NCI-H2171 (cell line): ENCODE data around the gene PYROXD2.

ENCODE experiments used
- DNase-seq: peaks from one replicate; lab custom pipeline; 2025; lab: John Stamatoyannopoulos, UW

PYROXD2 gene

GRCh38 chr10:98414932-98415730 is at the start of gene PYROXD2:
TSS of gene PYROXD2 (minus strand) at chr10:98415182. CDS start at chr10:98415135, 47 bp downstream.
- peak; percentile 78 for DNase-seq

GRCh38 chr10:98463976-98464754 is 49.2 kb upstream of the PYROXD2 start:
- no peak for DNase-seq

DNA sequence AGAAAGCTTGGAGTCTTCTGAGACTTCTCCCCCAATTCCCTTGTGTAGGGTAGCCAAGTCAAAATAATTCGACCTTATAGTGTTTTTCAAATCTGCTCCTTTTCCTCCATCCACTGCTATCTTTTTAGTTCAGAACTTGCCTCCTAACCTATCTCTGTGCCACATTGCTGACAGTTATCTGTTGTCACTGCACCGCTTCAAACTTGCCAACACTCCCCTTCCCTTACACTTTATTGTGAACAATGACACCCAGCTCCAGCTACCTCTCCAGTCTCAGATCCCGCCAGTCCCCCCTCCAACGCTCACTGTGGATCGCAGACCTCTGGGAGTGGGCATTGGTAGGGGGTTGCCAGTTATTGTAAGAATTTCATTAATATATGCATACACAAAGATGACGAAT is 48.0 kb upstream of the PYROXD2 start:
- DNase-seq, result no peak

DNA sequence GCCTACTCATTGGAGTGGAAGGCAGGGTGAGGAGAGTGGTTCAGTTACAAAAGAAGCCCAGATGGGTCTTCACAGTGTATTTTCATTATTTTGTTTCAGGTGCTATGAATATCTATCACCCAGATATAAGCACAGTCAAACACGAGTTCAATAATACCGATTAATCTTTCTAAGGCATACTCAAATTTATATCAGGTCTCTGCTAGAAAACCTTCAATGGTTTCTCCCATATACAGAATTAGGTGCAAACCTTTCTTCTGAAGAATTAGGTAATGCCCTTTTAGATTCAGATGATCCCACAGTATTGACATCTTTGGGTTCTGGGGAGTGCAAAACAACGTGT is 46.5 kb upstream of the PYROXD2 start:
- DNase-seq, result no peak

GRCh38 chr10:98460837-98461499 is 46.0 kb upstream of the PYROXD2 start:
- no peak for DNase-seq

DNA sequence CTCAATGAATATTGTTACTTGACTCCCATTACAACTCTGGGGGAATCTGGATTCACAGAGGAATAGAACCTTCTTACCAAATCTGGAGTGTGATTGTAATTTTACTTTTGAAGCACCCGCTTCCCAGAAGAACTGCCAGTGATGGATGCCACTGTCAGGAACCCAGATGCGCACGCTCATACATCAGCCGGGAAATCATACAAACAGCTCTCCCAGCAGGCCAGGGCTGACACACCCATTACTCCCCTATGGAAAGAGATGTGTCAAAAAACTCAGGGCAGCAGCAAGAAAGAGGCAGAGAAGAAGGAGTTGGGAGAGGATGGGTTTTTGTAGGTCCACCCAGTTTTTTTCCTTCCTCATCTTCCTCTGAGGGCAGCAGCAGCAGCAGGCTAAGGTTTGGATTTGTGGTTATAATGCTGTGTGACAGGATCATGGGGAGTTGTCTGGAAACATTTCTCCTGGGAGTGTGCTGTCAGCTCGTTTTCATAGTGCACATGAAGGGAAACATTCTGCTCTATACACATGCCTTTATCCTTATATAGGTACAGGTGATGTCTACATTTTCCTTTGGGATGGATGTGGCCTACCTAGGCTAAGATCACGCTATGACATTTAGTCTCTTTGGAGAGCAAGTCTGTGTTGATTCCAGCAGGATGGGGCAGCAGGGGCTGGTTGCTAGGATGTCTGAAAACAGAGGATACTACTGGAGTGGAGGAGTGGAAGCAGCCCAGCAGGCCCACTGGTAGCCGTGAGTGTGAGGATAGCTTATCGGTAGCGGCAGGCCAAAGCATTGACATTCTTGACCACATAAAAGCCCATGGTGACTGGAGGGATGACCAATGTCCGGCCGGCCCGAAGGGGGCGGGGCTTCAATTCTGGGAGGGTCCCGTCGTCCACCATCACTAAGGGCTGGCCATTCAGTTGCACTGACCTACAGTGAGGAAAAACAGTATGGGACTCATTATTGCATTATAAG is 44.1 kb upstream of the PYROXD2 start:
- DNase-seq, result no peak

- no peak for DNase-seq
Measured at GRCh38 chr10:98457721-98458120, 42.7 kb upstream of the PYROXD2 start.

- DNase-seq, result no peak
Measured at GRCh38 chr10:98456686-98457482, 41.9 kb upstream of the PYROXD2 start.

DNA sequence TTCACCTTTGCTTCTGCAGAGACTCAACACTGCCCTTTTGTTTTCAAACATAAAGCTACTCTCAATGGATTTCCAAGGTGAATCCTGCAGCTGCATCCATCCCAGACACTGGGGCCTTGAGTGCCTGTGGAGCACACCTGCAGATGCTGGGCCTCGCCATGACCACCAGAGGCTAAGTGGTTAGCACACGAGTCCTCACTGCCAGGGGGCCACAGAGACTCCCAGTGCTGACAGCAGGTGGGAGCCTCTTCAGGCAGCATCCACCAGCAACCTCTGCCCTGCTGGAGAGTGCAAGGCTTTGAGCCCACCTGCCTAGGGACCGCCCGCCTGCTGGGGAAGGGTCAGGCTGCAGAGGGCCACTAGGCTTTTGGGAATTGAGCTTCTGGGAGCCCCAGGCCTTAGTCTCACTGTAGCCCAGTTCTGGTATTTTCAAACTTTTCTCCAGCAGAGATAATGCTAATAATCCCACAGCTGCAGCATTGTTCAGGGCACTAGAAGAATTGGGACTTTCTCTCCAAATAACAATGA is 41.1 kb upstream of the PYROXD2 start:
- DNase-seq, result no peak

- no peak for DNase-seq
Measured at GRCh38 chr10:98453729-98454128, 38.7 kb upstream of the PYROXD2 start.

DNA sequence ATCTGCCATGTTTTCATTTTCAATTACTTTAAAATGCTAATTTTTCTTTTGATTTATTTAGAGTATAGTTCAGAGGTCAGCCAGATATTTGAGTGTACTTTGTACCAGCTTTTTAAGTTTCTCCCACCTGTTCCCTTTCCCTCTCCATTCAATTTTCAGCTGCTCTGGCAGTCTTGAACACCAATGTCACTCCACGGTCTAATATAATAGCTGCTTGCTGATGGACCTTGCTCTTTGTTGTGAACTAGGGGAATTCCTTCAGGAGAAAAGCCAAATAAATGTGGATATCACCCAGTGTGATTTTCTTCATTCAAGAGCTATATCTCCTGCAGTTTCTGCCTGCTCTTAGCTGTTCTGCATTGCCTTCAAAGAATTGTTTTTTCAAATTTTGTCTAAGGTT is 35.6 kb upstream of the PYROXD2 start:
- no peak for DNase-seq

- no peak for DNase-seq
Measured at GRCh38 chr10:98449287-98449686, 34.3 kb upstream of the PYROXD2 start.

DNA sequence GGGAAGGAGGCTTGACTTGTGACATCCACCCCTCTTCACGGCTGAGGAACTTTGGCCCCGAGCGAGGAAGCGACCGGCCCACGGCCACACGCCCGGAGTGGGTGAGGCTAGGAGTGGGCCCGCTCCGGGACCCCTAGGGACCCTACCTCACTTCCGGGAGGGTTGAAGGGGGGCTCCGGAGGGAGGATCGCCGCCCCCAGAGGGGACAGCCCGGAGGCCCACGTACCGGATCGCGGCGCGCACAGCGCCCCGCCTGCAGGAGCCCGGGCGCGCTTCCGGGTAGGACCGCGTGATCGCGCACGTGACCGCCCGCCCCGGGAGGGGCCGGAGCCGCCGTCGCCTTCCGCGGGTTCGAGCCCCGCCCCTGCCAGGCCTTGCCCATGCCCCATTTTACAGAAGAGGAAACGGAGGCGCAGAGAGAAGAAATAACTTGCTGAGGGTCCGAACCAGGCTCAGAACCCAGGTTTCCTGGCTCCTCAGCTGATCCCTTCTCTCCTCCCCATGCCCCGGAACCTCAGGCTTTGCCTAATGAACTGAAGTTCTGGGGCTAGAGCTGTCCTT is 31.8 kb upstream of the PYROXD2 start, which contains the start of gene HPS1:
TSS of gene HPS1 (minus strand) at position 275 of the 561 bp plus-strand sequence. CDS start 3,695 bp downstream, outside the sequence.
- peak; percentile 67 for DNase-seq

- DNase-seq, result no peak
Measured at GRCh38 chr10:98446151-98446660, 31.2 kb upstream of the PYROXD2 start.

- no peak for DNase-seq
Measured at GRCh38 chr10:98445200-98445812, 30.3 kb upstream of the PYROXD2 start.

DNA sequence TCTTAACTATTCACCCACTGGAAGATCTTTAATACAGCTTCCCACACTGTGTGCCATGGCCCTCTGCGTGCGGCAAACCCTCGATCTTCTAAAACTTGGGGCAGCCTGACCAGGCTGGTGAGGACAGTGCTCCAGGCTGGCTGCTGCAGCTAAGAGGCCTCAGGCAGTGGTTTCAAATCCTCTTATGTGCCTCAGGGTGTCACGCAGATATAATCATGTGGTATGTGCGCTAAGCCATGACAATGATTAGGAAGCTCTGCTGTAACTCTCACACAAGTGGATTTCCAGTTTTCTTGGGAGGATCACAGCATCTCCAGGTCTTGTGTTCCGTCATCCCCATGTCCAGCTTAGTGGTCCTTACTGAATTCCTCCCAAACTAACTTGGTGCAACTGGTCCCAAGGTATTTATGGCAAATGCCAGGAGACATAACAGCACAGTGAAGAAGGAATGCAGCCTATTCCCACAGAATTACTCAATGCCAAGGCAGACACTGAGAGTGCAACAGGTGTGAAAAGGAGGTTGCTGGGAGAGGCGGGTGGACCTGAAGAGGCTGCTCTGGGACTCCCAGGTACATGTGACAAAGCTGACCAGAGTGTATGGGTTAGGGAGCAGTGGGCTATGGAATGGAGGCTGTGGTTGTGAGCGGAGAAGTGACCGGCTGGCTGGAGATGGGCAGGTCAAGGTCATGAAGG is 29.5 kb upstream of the PYROXD2 start:
- DNase-seq, result no peak

GRCh38 chr10:98438715-98439114 is 23.7 kb upstream of the PYROXD2 start:
- no peak for DNase-seq

GRCh38 chr10:98436704-98437103 is 21.7 kb upstream of the PYROXD2 start:
- DNase-seq, result no peak

DNA sequence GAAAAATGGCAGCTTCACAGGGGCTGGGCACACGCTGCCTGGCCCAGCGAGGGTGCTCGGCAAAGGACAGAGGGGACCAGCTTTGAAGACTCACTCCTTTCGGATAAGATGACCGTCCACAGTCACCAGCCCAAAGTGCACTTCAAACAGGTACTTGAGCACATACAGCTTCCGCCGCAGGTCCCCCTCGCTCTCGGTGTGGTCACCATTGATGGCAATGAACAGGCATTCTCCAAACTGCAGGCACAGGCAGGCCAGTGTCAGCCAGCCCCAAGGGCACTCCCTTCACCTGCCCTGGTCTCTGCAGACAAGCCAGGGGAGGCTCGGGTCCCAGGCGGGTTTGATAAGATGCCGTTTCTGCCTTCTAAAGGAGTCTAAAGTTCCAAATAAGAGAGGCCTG is 20.2 kb upstream of the PYROXD2 start:
- DNase-seq, result no peak
